ENCODE data around the gene FARP2.

GRCh38 chr2:241415196-241415595, 59.1 kb downstream of the FARP2 start:
- TF ChIP-seq CHD2 (IDR thresholded peaks at IDR 0.05; ENCODE audit: low read depth, low read length): no peak
- TF ChIP-seq IKZF4 (CRISPR knock-in tag; IDR thresholded peaks at IDR 0.05; ENCODE audit: borderline replicate concordance, low read depth, not compliant biosample characterization): no peak
- no peak for TF ChIP-seq POLR2A (IDR thresholded peaks at IDR 0.05; ENCODE audit: insufficient read depth in 1 of 2, low read depth in 2 of 2, low read length in 2 of 2)
- no peak for TF ChIP-seq ARHGAP35 (CRISPR knock-in tag; IDR thresholded peaks at IDR 0.05; ENCODE audit: borderline replicate concordance)
- no peak for TF ChIP-seq HMG20B (CRISPR knock-in tag; conservative IDR thresholded peaks at IDR 0.05)
- no peak for TF ChIP-seq CTCF (CRISPR knock-in tag; IDR thresholded peaks at IDR 0.05)
- TF ChIP-seq REPIN1 (CRISPR knock-in tag; IDR thresholded peaks at IDR 0.05; ENCODE audit: borderline replicate concordance, low read depth): no peak
- TF ChIP-seq RFX5 (IDR thresholded peaks at IDR 0.05; ENCODE audit: low read depth, low read length): no peak
- TF ChIP-seq, protein P1, sequence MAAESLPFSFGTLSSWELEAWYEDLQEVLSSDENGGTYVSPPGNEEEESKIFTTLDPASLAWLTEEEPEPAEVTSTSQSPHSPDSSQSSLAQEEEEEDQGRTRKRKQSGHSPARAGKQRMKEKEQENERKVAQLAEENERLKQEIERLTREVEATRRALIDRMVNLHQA (CRISPR knock-in tag; IDR thresholded peaks at IDR 0.05): no peak

Measured in HepG2 (cell line).